GM12878 (cell line): Measurements from ENCODE around the gene C1orf53. TPM values are rescaled to one million over a fixed set of nuclear protein-coding genes. Genes with fewer than 3 reads are reported as not detected.

ENCODE experiments used
- ATAC-seq: fragments of 200-7000 bp; cut with Tn5 transposase; 3 replicates; pipeline ENCODE4 v1.9.1; 2020; ENCODE audit warnings: mild to moderate bottlenecking, moderate library complexity
- BruUV-seq: library from RNA; stranded (reverse); fragments of 400-500 nt; replicated peaks from 2 replicates; lab custom pipeline; 2021; lab: Mats Ljungman, UMichigan
- CTCF ChIA-PET: fragments of 300-600 bp; sonication (Branson Sonifier 250); formaldehyde crosslinking; extraction: SDS; loops from one replicate; lab custom pipeline; 2021; ENCODE audit warnings: inconsistent platforms; lab: Yijun Ruan, JAX
- POLR2A ChIA-PET: fragments of 350-600 bp; formaldehyde crosslinking; extraction: SDS; loops from one replicate; lab custom pipeline; 2021; ENCODE audit warnings: inconsistent platforms; lab: Charles Lee
- RAD21 ChIA-PET: fragments of 300-600 bp; sonication (Branson Sonifier 250); formaldehyde crosslinking; loops from one replicate; lab custom pipeline; 2023; ENCODE audit warnings: antibody characterized with exemption; ENCODE audit not compliant: unreplicated experiment; lab: Charles Lee
- SMC1A ChIA-PET: fragments of 300-600 bp; sonication (Branson Sonifier 250); formaldehyde crosslinking; loops from one replicate; lab custom pipeline; 2023; ENCODE audit not compliant: unreplicated experiment, uncharacterized antibody; lab: Charles Lee
- DNase-seq: peaks from one replicate; pipeline ENCODE4 v3.0.0-alpha.2; 2011; ENCODE audit warnings: low read depth, low spot score
- FAIRE-seq: peaks from 3 replicates; lab custom pipeline; 2011; peaks lifted over from hg19 to GRCh38; lab: Jason Lieb, UNC
- H2AFZ ChIP-seq: 2 replicates; pipeline ENCODE4 v1.6.0; 2011; ENCODE audit warnings: low read depth, low read length, control low read depth; ENCODE audit not compliant: control insufficient read depth
- H3K27ac ChIP-seq: 2 replicates; pipeline ENCODE4 v1.5.1; 2011; ENCODE audit warnings: control low read depth; ENCODE audit not compliant: control insufficient read depth, insufficient read depth
- H3K27me3 ChIP-seq, 2 experiments: replicated peaks in 1 of 2; 2 replicates each; pipeline versions ENCODE4 v1.6.0 to v1.6.1; 2011; ENCODE audit warnings: low read length in 1 of 2; ENCODE audit not compliant: control insufficient read depth in 2 of 2, insufficient read depth in 2 of 2
- H3K36me3 ChIP-seq, 2 experiments: 2 replicates each; pipeline ENCODE4 v1.5.1; 2011; ENCODE audit warnings: low read length in 1 of 2; ENCODE audit not compliant: control insufficient read depth in 2 of 2, insufficient read depth in 2 of 2
- H3K4me1 ChIP-seq: 2 replicates; pipeline ENCODE4 v1.6.1; 2011; ENCODE audit warnings: mild to moderate bottlenecking, low read length, moderate library complexity, mixed read lengths; ENCODE audit not compliant: control insufficient read depth, insufficient read depth
- H3K4me2 ChIP-seq: 2 replicates; pipeline ENCODE4 v1.6.0; 2011; ENCODE audit warnings: control low read depth; ENCODE audit not compliant: control insufficient read depth, insufficient read depth
- H3K4me3 ChIP-seq: fragments of 200-600 bp; sonication (generic); 2 replicates; pipeline ENCODE4 v1.5.1; 2016
- H3K79me2 ChIP-seq: 2 replicates; pipeline ENCODE4 v1.6.0; 2011; ENCODE audit warnings: low read length; ENCODE audit not compliant: control insufficient read depth, insufficient read depth
- H3K9ac ChIP-seq: 2 replicates; pipeline ENCODE4 v1.8.0; 2011; ENCODE audit warnings: low read length, control low read depth, mixed read lengths; ENCODE audit not compliant: control insufficient read depth, insufficient read depth
- H3K9me3 ChIP-seq: replicated peaks from 3 replicates; pipeline ENCODE4 v1.5.1; 2011; ENCODE audit warnings: mild to moderate bottlenecking, low read length; ENCODE audit not compliant: control insufficient read depth, insufficient read depth
- H4K20me1 ChIP-seq: 2 replicates; pipeline ENCODE4 v1.6.0; 2011; ENCODE audit not compliant: control insufficient read depth, insufficient read depth
- ATF3 ChIP-seq: IDR thresholded peaks from 2 replicates; pipeline ENCODE4 v1.6.1; 2011; ENCODE audit warnings: low read depth, mild to moderate bottlenecking, low read length, moderate library complexity, borderline replicate concordance; ENCODE audit errors: extremely low read depth
- BACH1 ChIP-seq: fragments of 450-650 bp; IDR thresholded peaks from 2 replicates; pipeline ENCODE4 v1.6.1; 2017; ENCODE audit warnings: mild to moderate bottlenecking, borderline replicate concordance
- CUX1 ChIP-seq: IDR thresholded peaks from 2 replicates; pipeline ENCODE4 v1.6.1; 2012; ENCODE audit warnings: improper control_type of control experiment, low read depth, low read length; ENCODE audit not compliant: insufficient replicate concordance
- JUNB ChIP-seq: IDR thresholded peaks from 2 replicates; pipeline ENCODE4 v1.6.1; 2016; ENCODE audit warnings: antibody characterized with exemption, mild to moderate bottlenecking
- PAX5 ChIP-seq: IDR thresholded peaks from 2 replicates; pipeline ENCODE4 v1.6.1; 2011; ENCODE audit warnings: low read depth, low read length, borderline replicate concordance
- RCOR1 ChIP-seq: conservative IDR thresholded peaks from 2 replicates; pipeline ENCODE4 v1.6.1; 2012; ENCODE audit warnings: low read depth, low read length, improper control_type of control experiment
- STAT1 ChIP-seq: fragments of 450-650 bp; conservative IDR thresholded peaks from 2 replicates; pipeline ENCODE4 v1.6.1; 2014; ENCODE audit warnings: antibody characterized with exemption, mild to moderate bottlenecking
- YBX1 ChIP-seq: fragments of 450-650 bp; IDR thresholded peaks from 2 replicates; pipeline ENCODE4 v1.6.1; 2016; ENCODE audit warnings: antibody characterized with exemption
- ZBTB4 ChIP-seq: fragments of 450-650 bp; formaldehyde crosslinking; IDR thresholded peaks from 2 replicates; pipeline ENCODE4 v1.4.0; 2022; ENCODE audit warnings: mild to moderate bottlenecking, moderate library complexity
- WGBS: methylation state at CpG from one replicate; pipeline ENCODE4 v1.1.6; 2016; ENCODE audit warnings: low lambda C conversion rate; ENCODE audit not compliant: insufficient replicate concordance, insufficient coverage; ENCODE audit errors: missing lambda C conversion rate; 5-methylcytosine and 5-hydroxymethylcytosine counted together
- in situ Hi-C: fragments of 300-500 bp; cut with MboI; formaldehyde crosslinking; loops from 9 replicates; pipeline ENCODE4 v1.14.3; 2018; ENCODE audit warnings: mixed read lengths
- intact Hi-C: fragments of 100-400 bp; cut with micrococcal nuclease; formaldehyde crosslinking; loops from one replicate; pipeline ENCODE4 v1.14.2; 2022; ENCODE audit not compliant: unreplicated experiment
- polyA plus RNA-seq, 11 experiments: library from polyadenylated mRNA; depleted of rRNA in 4 of 11; unstranded in 6 of 11; stranded (reverse) in 5 of 11; fragments of >200 nt; fragmentation: Nextera tagmentation in 4 of 11; fragmentation: Illumina TruSeq in 1 of 11; extraction: Ambion mirVana in 4 of 11; extraction: Trizol in 1 of 11; gene quantifications; 1 replicate in 1 of 11; 2 replicates in 10 of 11; pipeline versions ENCODE4 v1.2.1 to v1.2.3, GENCODE V29; 2011 to 2016; ENCODE audit warnings: inconsistent platforms in 2 of 11, missing spikeins in 2 of 11, low read depth in 1 of 11
- total RNA-seq, 4 experiments: library from RNA; depleted of rRNA in 3 of 4; stranded (reverse); fragments of >200 nt in 3 of 4; fragmentation: Illumina TruSeq in 1 of 4; extraction: Trizol in 1 of 4; gene quantifications; 2 replicates each; pipeline versions ENCODE4 v1.2.1 to v1.2.3, GENCODE V29; 2013 to 2021
- TF ChIP-seq, protein P1 (sequence below): IDR thresholded peaks from 2 replicates; pipeline ENCODE4 v1.6.1; 2011; ENCODE audit warnings: borderline replicate concordance, low read depth, mild to moderate bottlenecking, moderate library complexity, mixed read lengths, low read length; ENCODE audit not compliant: insufficient read depth; ENCODE audit errors: extremely low read length

C1orf53 gene
- total and polyA plus RNA-seq, 10 of the 15 experiments (the other 5 are each of a cell fraction or from before 2014, with no cell fraction given): 0.31 to 5.4 (median 0.59) TPM

GRCh38 chr1:197884173-197884572 lies 18.3 kb upstream of the C1orf53 start:
- RAD21 ChIA-PET: no interaction called here
- ATAC-seq (no peak), DNase-seq (no peak), FAIRE-seq (no peak)
- no peak overlapping the region for H3K27ac ChIP-seq
- WGBS: 56% methylated on average over 7 of the region's 7 CpGs
- H3K4me3 ChIP-seq: no peak overlapping the region
- no peaks in the 10 kb centered on the region for H3K4me1 ChIP-seq
- BruUV-seq: no TSS peak
- H4K20me1 ChIP-seq: no peaks in the 10 kb centered on the region
- H2AFZ ChIP-seq: no peak overlapping the region
- no peaks in the 10 kb centered on the region for H3K9me3 ChIP-seq
- TF ChIP-seq PAX5 (no peak), STAT1 (no peak), RCOR1 (no peak), ATF3 (no peak), ZBTB4 (CRISPR knock-in tag) (no peak), CUX1 (no peak), BACH1 (no peak), JUNB (no peak), YBX1 (no peak)
- TF ChIP-seq, protein P1, sequence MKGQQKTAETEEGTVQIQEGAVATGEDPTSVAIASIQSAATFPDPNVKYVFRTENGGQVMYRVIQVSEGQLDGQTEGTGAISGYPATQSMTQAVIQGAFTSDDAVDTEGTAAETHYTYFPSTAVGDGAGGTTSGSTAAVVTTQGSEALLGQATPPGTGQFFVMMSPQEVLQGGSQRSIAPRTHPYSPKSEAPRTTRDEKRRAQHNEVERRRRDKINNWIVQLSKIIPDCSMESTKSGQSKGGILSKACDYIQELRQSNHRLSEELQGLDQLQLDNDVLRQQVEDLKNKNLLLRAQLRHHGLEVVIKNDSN: no peak
- SMC1A ChIA-PET: no interaction called here
- no peaks in the 10 kb centered on the region for H3K79me2 ChIP-seq
- no peak overlapping the region for H3K4me2 ChIP-seq
- intact Hi-C loops (no loop called here), in situ Hi-C loops (no loop called here)
- no peaks in the 10 kb centered on the region for H3K36me3 ChIP-seq
- POLR2A ChIA-PET: no interaction called here
- H3K27me3 ChIP-seq: no peaks in the 10 kb centered on the region
- CTCF ChIA-PET: interaction anchor here (0.6 kb wide), 1 partner anchor 983 kb away, joined by 3 read pairs; no protein-coding TSS in a partner anchor
- no peak overlapping the region for H3K9ac ChIP-seq
